HepG2 (cell line): ENCODE results near the gene CCS. TPM values are rescaled to one million over a fixed set of nuclear protein-coding genes. Genes with fewer than 3 reads are reported as not detected.
A peak's percentile ranks its signal among the peaks of the same experiment; 100 is the strongest.

Source experiments
- CENPX ChIP-seq: sonication (generic); formaldehyde crosslinking; IDR thresholded peaks from 2 replicates; pipeline ENCODE4 v1.9.0; 2021; ENCODE audit warnings: mild to moderate bottlenecking, missing genetic modification reagents, moderate library complexity
- CERS6 ChIP-seq: sonication (generic); formaldehyde crosslinking; IDR thresholded peaks from 2 replicates; pipeline ENCODE4 v1.5.0; 2020; ENCODE audit warnings: missing genetic modification reagents
- CHD2 ChIP-seq: IDR thresholded peaks from 2 replicates; pipeline ENCODE4 v1.6.1; 2011; ENCODE audit warnings: low read depth, low read length, improper control_type of control experiment
- DRAP1 ChIP-seq: IDR thresholded peaks from 2 replicates; pipeline ENCODE4 v1.6.1; 2016; ENCODE audit warnings: missing genetic modification reagents, missing compliant biosample characterization
- ERF ChIP-seq: IDR thresholded peaks from 2 replicates; pipeline ENCODE4 v1.6.1; 2018; ENCODE audit warnings: missing biosample characterization, missing genetic modification reagents
- IKZF4 ChIP-seq: sonication (generic); formaldehyde crosslinking; IDR thresholded peaks from 2 replicates; pipeline ENCODE4 v1.5.1; 2020; ENCODE audit warnings: borderline replicate concordance, mild to moderate bottlenecking, low read depth, missing genetic modification reagents; ENCODE audit errors: not compliant biosample characterization
- JUNB ChIP-seq: sonication (generic); formaldehyde crosslinking; IDR thresholded peaks from 2 replicates; pipeline ENCODE4 v1.8.0; 2022; ENCODE audit warnings: missing genetic modification reagents, mild to moderate bottlenecking, borderline replicate concordance
- NFYC ChIP-seq: IDR thresholded peaks from 2 replicates; pipeline ENCODE4 v1.6.1; 2016; ENCODE audit warnings: missing genetic modification reagents, missing compliant biosample characterization
- NR2C2 ChIP-seq: sonication (generic); formaldehyde crosslinking; IDR thresholded peaks from 2 replicates; pipeline ENCODE4 v1.4.0; 2020; ENCODE audit warnings: missing genetic modification reagents, mild to moderate bottlenecking, moderate library complexity, borderline replicate concordance
- PAX8 ChIP-seq: sonication (generic); formaldehyde crosslinking; IDR thresholded peaks from 2 replicates; pipeline ENCODE4 v1.8.0; 2022; ENCODE audit warnings: mild to moderate bottlenecking, missing genetic modification reagents, borderline replicate concordance
- RAD21 ChIP-seq: fragments of 450-650 bp; formaldehyde crosslinking; IDR thresholded peaks from 2 replicates; pipeline ENCODE4 v1.5.0; 2020; ENCODE audit warnings: mild to moderate bottlenecking
- RARA ChIP-seq: IDR thresholded peaks from 2 replicates; pipeline ENCODE4 v1.6.1; 2016; ENCODE audit warnings: missing genetic modification reagents, missing compliant biosample characterization
- RXRB ChIP-seq: IDR thresholded peaks from 2 replicates; pipeline ENCODE4 v1.6.1; 2016; ENCODE audit warnings: borderline replicate concordance, missing genetic modification reagents, missing compliant biosample characterization
- TARDBP ChIP-seq: sonication (generic); formaldehyde crosslinking; IDR thresholded peaks from 2 replicates; pipeline ENCODE4 v1.8.0; 2022; ENCODE audit warnings: mild to moderate bottlenecking, missing genetic modification reagents
- ZBTB7A ChIP-seq: sonication (generic); formaldehyde crosslinking; IDR thresholded peaks from 2 replicates; pipeline ENCODE4 v1.8.0; 2022; ENCODE audit warnings: mild to moderate bottlenecking, missing genetic modification reagents
- ZC3H4 ChIP-seq: sonication (generic); formaldehyde crosslinking; IDR thresholded peaks from 2 replicates; pipeline ENCODE4 v1.4.0; 2020; ENCODE audit warnings: missing genetic modification reagents, borderline replicate concordance
- ZFX ChIP-seq: sonication (generic); formaldehyde crosslinking; IDR thresholded peaks from 2 replicates; pipeline ENCODE4 v1.4.0; 2020; ENCODE audit warnings: mild to moderate bottlenecking, low read depth, missing genetic modification reagents, moderate library complexity
- ZNF263 ChIP-seq: sonication (generic); formaldehyde crosslinking; IDR thresholded peaks from 2 replicates; pipeline ENCODE4 v1.4.0; 2020; ENCODE audit warnings: missing genetic modification reagents
- ZNF317 ChIP-seq: sonication (generic); formaldehyde crosslinking; IDR thresholded peaks from 2 replicates; pipeline ENCODE4 v1.5.0; 2020; ENCODE audit warnings: mild to moderate bottlenecking, missing genetic modification reagents
- ZNF431 ChIP-seq: sonication (generic); formaldehyde crosslinking; IDR thresholded peaks from 2 replicates; pipeline ENCODE4 v1.9.0; 2022; ENCODE audit warnings: missing genetic modification reagents, low read depth, mild to moderate bottlenecking, borderline replicate concordance
- ZNF556 ChIP-seq: sonication (generic); formaldehyde crosslinking; IDR thresholded peaks from 2 replicates; pipeline ENCODE4 v1.4.0; 2020; ENCODE audit warnings: mild to moderate bottlenecking, missing genetic modification reagents, borderline replicate concordance
- ZNF703 ChIP-seq: sonication (generic); formaldehyde crosslinking; IDR thresholded peaks from 2 replicates; pipeline ENCODE4 v1.5.1; 2020; ENCODE audit warnings: missing genetic modification reagents, mild to moderate bottlenecking, moderate library complexity, borderline replicate concordance
- ZSCAN9 ChIP-seq: IDR thresholded peaks from 2 replicates; pipeline ENCODE4 v1.6.1; 2016; ENCODE audit warnings: borderline replicate concordance
- polyA plus RNA-seq, 8 experiments: library from polyadenylated mRNA; depleted of rRNA in 3 of 8; stranded (reverse) in 7 of 8; unstranded in 1 of 8; fragments of >200 nt; fragmentation: Illumina TruSeq in 4 of 8; extraction: Trizol in 4 of 8; gene quantifications; 2 replicates each; pipeline versions ENCODE4 v1.2.1 to v1.2.3, GENCODE V29; 2011 to 2016; ENCODE audit warnings: low read depth in 4 of 8, missing spikeins in 1 of 8, mixed read lengths in 1 of 8; ENCODE audit not compliant: insufficient read depth in 1 of 8
- total RNA-seq, 5 experiments: library from RNA; depleted of rRNA; stranded (reverse); fragments of >200 nt; fragmentation: Illumina TruSeq; extraction: Trizol; gene quantifications; 2 replicates each; pipeline ENCODE4 v1.2.3, GENCODE V29; 2016; ENCODE audit warnings: low read depth in 1 of 5
- TF ChIP-seq, protein P1 (sequence below): sonication (generic); formaldehyde crosslinking; IDR thresholded peaks from 2 replicates; pipeline ENCODE4 v1.9.0; 2022; ENCODE audit warnings: missing genetic modification reagents, mild to moderate bottlenecking, borderline replicate concordance
- TF ChIP-seq, protein P2 (sequence below): sonication (generic); formaldehyde crosslinking; IDR thresholded peaks from 2 replicates; pipeline ENCODE4 v1.4.0; 2020; ENCODE audit warnings: missing genetic modification reagents, borderline replicate concordance

The CCS gene
- total and polyA plus RNA-seq, 2 of the 13 experiments (the other 11 are each of a cell fraction or from before 2014, with no cell fraction given) = 25.4 to 44.6 TPM

- TF ChIP-seq TARDBP (no peak), ZNF431 (no peak), RXRB (CRISPR knock-in tag) (no peak), ZNF317 (peak; percentile 53; the same call in 1 of the 2 replicates), ZNF703 (CRISPR knock-in tag) (no peak), ZNF263 (CRISPR knock-in tag) (peak; percentile 92), DRAP1 (CRISPR knock-in tag) (peak; percentile 51; the same call in 1 of the 2 replicates), CHD2 (peak; percentile 53; the same call in 1 of the 2 replicates), CENPX (CRISPR knock-in tag) (no peak), ZFX (CRISPR knock-in tag) (peak; percentile 99), PAX8 (0 out of 2 replicates have a peak, but pooled peaks have one; percentile 77), JUNB (no peak), RARA (CRISPR knock-in tag) (no peak), ERF (CRISPR knock-in tag) (peak; percentile 72; the same call in 1 of the 2 replicates), ZBTB7A (CRISPR knock-in tag) (no peak), ZNF556 (peak; percentile 31; the same call in 1 of the 2 replicates), NFYC (CRISPR knock-in tag) (peak; percentile 92), NR2C2 (CRISPR knock-in tag) (no peak), RAD21 (peak; percentile 32; the same call in 1 of the 2 replicates), CERS6 (CRISPR knock-in tag) (no peak; the same call in 1 of the 2 replicates), IKZF4 (CRISPR knock-in tag) (no peak), ZC3H4 (CRISPR knock-in tag) (no peak), ZSCAN9 (CRISPR knock-in tag) (no peak)
- TF ChIP-seq, protein P1, sequence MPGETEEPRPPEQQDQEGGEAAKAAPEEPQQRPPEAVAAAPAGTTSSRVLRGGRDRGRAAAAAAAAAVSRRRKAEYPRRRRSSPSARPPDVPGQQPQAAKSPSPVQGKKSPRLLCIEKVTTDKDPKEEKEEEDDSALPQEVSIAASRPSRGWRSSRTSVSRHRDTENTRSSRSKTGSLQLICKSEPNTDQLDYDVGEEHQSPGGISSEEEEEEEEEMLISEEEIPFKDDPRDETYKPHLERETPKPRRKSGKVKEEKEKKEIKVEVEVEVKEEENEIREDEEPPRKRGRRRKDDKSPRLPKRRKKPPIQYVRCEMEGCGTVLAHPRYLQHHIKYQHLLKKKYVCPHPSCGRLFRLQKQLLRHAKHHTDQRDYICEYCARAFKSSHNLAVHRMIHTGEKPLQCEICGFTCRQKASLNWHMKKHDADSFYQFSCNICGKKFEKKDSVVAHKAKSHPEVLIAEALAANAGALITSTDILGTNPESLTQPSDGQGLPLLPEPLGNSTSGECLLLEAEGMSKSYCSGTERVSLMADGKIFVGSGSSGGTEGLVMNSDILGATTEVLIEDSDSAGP (CRISPR knock-in tag) = peak; percentile 41; the same call in 1 of the 2 replicates
- TF ChIP-seq, protein P2, sequence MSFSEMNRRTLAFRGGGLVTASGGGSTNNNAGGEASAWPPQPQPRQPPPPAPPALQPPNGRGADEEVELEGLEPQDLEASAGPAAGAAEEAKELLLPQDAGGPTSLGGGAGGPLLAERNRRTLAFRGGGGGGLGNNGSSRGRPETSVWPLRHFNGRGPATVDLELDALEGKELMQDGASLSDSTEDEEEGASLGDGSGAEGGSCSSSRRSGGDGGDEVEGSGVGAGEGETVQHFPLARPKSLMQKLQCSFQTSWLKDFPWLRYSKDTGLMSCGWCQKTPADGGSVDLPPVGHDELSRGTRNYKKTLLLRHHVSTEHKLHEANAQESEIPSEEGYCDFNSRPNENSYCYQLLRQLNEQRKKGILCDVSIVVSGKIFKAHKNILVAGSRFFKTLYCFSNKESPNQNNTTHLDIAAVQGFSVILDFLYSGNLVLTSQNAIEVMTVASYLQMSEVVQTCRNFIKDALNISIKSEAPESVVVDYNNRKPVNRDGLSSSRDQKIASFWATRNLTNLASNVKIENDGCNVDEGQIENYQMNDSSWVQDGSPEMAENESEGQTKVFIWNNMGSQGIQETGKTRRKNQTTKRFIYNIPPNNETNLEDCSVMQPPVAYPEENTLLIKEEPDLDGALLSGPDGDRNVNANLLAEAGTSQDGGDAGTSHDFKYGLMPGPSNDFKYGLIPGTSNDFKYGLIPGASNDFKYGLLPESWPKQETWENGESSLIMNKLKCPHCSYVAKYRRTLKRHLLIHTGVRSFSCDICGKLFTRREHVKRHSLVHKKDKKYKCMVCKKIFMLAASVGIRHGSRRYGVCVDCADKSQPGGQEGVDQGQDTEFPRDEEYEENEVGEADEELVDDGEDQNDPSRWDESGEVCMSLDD = peak; percentile 22; the same call in 1 of the 2 replicates
These were observed 47.2 kb upstream of the CCS start, which contains the start of gene ZDHHC24 (continued) for GRCh38 chr11:66545701-66546367.
